Measurements from ENCODE around the gene ABHD12.

ABHD12 gene

DNA sequence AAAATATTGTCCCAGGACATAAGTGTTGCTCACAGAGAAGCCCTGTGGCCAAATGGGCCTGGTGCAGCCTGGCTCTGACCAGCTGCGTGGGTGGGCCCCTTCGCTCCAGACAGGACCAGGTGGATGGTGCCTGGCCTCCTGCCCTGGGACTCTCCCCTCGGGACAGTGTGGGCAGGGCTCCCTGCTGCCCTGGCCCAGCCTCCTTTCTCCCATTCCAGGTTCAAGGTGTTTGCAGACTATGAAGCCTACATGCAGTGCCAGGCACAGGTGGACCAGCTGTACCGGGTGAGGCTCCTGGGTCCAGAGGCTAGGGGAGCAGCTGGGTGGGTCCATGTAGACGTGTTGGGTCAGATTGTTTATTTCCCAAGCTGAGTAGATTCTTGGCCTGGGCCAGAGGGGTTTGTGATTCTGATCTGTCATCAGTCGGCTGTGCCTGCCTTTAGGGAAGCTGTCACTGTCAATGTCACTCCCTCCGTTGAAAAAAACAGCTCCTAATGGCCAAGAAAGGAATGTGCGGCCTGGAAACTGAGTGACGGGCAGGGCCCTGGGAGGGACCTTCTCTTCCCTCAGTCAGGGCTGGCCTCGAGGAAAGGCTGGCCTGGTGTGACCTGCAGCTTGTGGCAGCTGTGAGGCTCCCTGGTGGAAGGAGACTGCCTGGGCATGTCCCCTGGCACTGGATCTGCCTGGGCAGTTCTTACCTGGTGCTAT lies 95.1 kb downstream of the ABHD12 start:
- Mint-ChIP-seq H3K9me3 (no peaks in the 10 kb centered on the region), H3K36me3 (ENCODE audit: insufficient read depth) (peaks cover 10% of the 10 kb centered on the region), H3K4me1 (ENCODE audit: low read depth in 2 of 2) (peaks cover 0 to 2% of the 10 kb centered on the region in 2 donors), H3K27me3 (no peaks in the 10 kb centered on the region), H3K4me3 (no peak overlapping the region), H3K27ac (peak overlapping the region in 1 of 2 donors; percentile 41)
- ATAC-seq (replicated peaks) (no peak), DNase-seq (no peak)

DNA sequence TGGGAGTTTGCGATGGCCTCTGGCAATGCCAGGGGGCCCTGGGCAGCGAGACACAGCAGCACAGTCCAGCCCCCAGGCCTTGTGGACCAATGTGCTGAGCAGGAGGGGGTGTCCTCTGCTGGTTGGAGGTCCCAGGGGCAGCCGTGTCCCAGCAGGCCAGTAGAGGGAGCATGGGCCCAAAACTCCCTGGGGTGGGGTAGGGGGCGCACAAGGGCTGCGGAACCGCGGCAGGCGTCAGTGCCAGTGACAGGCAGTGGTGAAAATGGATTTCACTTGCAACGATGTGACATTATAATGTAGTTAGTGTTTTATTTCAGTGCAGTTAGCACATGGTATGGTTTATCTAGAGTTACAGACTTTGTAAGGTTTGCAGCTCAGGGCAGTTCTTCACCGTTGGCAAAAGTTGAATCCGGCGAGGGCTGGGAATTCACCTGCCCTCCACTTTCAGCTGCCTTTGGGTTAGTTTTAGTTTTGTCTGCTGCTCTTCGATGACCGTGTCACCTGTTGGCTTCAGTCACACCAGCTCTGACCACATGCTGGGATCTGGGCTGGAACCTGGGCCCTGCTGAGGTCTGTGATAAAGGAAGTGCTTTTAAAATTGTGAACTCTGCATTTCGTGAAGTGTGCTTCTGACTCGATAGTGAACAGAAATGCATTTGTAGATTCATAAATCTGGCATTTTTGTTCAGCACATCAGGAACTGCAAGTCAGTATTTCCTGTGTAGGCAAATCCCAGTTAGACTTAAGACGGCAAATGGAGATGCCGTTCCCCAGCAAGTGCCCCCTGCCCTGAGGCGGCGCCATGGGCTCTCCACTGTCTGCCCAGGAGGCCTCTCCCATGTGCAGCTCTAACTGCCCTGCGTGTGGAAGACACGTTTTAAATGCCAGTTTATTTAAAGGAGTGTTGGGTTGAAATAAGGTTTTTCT lies 95.9 kb downstream of the ABHD12 start:
- Mint-ChIP-seq H3K27ac (peak overlapping the region in 1 of 2 donors; percentile 41), H3K9me3 (no peaks in the 10 kb centered on the region)
- peak; percentile 80 for ATAC-seq (replicated peaks)

DNA sequence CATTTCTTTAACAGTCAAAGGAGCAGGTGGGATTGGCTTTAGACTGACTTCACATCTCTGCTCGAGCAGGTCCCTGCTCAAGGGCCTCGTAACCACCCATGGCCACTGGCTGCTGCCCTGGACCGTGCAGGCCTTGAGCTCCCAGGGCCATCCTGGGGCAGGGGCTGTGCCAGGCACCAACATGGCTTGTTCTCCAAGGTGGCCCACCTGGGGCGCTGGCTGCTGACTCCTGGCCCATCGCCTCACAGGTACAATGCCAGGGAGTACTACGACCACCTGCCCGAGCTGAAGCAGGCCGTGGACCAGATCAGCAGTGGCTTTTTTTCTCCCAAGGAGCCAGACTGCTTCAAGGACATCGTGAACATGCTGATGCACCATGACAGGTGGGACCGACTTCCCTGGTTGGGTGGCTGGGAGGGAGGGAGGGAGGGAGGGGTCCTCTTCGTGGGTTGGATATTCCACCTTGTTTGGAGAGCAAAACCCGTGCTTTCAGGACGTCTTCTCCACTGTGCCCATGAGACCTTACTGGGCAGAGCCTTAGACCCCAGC lies 96.7 kb downstream of the ABHD12 start:
- Mint-ChIP-seq H3K4me1 (ENCODE audit: low read depth in 2 of 2) (no peaks in the 10 kb centered on the region), H3K4me3 (no peak overlapping the region), H3K27ac (peak overlapping the region in 1 of 2 donors; percentile 22), H3K9me3 (no peaks in the 10 kb centered on the region), H3K36me3 (ENCODE audit: insufficient read depth) (peaks cover 5% of the 10 kb centered on the region), H3K27me3 (no peaks in the 10 kb centered on the region)
- no peak for DNase-seq
- ATAC-seq (replicated peaks): no peak

More for the DNA sequence above, 95.9 kb downstream of the ABHD12 start:
- H3K36me3 Mint-ChIP-seq (ENCODE audit: insufficient read depth): peaks cover 8% of the 10 kb centered on the region
- DNase-seq: peak; percentile 25 to 40 (median 29)
- H3K4me1 Mint-ChIP-seq (ENCODE audit: low read depth in 2 of 2): no peaks in the 10 kb centered on the region
- H3K27me3 Mint-ChIP-seq: no peaks in the 10 kb centered on the region
- no peak overlapping the region for H3K4me3 Mint-ChIP-seq

DNA sequence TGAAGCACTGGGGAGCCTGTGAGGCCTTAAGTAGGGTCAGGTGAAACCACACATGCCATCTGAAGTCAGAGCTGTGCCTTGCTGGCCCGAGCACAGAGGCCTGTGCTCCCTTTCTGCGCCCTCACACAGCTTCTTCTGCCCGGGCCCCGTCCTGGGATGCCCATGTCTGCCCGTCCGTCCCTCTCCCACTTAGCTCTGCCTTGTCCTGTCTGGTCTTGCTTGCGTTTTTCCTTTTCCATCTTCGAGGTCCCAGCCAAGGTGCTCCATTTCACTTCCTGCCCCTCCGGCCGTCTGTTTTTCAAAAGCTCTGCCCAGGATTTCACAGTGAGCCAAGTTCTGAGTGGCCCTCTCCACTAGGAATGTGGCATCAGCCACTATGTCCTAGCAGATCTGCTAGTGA lies 97.1 kb downstream of the ABHD12 start:
- Mint-ChIP-seq H3K9me3 (no peaks in the 10 kb centered on the region), H3K4me1 (ENCODE audit: low read depth in 2 of 2) (no peaks in the 10 kb centered on the region), H3K27ac (peak overlapping the region in 1 of 2 donors; percentile 22), H3K4me3 (no peak overlapping the region), H3K36me3 (ENCODE audit: insufficient read depth) (peaks cover 7% of the 10 kb centered on the region), H3K27me3 (no peaks in the 10 kb centered on the region)
- DNase-seq (no peak), ATAC-seq (replicated peaks) (no peak)

DNA sequence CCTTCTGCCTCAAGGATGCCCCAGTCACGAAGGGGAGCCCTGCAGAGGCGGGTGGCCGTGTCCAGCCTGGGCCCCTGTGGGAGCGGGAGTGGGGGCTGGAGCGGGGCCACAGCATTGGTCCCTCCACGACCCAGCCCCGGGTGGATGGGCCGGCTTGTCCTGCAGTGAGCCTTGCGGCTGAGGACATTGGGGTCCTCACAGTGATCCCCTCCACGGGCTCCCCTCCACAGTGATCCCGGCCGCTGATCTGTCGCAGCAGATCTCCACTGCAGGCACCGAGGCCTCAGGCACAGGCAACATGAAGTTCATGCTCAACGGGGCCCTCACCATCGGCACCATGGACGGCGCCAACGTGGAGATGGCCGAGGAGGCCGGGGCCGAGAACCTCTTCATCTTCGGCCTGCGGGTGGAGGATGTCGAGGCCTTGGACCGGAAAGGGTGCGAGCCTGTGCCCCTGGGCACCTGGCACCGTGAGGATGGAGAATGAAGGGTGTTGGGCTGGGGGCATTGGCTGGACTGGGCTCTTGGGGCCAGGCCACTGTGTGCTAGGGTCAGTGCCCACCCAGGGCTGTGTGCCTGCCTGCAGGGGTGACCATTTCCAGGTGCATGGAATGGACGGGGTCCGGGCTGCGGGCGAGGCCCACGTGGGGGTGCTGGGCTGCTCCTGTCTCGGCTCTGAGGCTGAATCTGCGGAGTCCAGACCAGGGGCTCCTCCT lies 98.3 kb downstream of the ABHD12 start:
- Mint-ChIP-seq H3K4me1 (ENCODE audit: low read depth in 2 of 2) (no peaks in the 10 kb centered on the region), H3K4me3 (no peak overlapping the region), H3K36me3 (ENCODE audit: insufficient read depth) (peaks cover 11% of the 10 kb centered on the region), H3K27ac (peak overlapping the region in 1 of 2 donors; percentile 19), H3K27me3 (no peaks in the 10 kb centered on the region), H3K9me3 (no peaks in the 10 kb centered on the region)
- ATAC-seq (replicated peaks): no peak
- no peak for DNase-seq

DNA sequence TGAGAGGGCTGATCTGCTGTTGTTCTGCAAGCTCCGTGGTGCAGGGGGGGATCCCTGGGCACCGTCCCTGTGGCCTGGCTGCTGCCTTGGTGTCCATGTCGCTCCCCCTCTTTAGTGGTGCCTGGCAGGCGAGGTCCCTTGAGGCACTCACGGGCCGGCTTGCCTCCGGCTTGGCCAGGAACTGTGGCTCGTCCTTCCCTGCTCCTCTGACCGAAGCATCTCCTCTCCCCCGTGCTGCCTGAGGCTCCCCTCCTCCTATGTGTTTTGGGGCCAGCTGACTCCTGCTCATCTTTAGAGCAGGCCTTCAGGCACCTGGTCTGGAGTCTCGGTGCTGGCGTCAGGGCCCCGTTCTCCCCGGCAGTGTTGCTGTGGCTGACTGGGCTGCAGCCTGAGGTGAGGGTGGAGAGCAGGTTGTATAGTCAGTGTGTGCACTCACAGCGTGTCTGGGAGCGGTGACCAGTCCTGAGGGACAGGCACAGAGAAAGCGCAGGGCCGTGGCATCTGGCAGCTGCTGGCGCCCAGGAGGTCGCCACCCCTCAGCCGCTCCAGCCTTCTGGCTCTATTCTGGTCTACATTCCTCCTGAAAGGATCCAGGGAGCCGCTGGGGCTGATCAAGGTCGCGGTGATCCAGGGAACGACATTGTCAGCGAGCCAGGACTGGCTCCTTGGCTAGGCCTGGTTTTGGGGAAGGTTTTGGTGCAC lies 99.1 kb downstream of the ABHD12 start:
- peak overlapping the region in 1 of 2 donors; percentile 49 for H3K27ac Mint-ChIP-seq
- ATAC-seq (replicated peaks) (no peak), DNase-seq (no peak)
- no peaks in the 10 kb centered on the region for H3K4me1 Mint-ChIP-seq (ENCODE audit: low read depth in 2 of 2)
- no peak overlapping the region for H3K4me3 Mint-ChIP-seq
- H3K36me3 Mint-ChIP-seq (ENCODE audit: insufficient read depth): peaks cover 12% of the 10 kb centered on the region
- no peaks in the 10 kb centered on the region for H3K9me3 Mint-ChIP-seq
- H3K27me3 Mint-ChIP-seq: no peaks in the 10 kb centered on the region

DNA sequence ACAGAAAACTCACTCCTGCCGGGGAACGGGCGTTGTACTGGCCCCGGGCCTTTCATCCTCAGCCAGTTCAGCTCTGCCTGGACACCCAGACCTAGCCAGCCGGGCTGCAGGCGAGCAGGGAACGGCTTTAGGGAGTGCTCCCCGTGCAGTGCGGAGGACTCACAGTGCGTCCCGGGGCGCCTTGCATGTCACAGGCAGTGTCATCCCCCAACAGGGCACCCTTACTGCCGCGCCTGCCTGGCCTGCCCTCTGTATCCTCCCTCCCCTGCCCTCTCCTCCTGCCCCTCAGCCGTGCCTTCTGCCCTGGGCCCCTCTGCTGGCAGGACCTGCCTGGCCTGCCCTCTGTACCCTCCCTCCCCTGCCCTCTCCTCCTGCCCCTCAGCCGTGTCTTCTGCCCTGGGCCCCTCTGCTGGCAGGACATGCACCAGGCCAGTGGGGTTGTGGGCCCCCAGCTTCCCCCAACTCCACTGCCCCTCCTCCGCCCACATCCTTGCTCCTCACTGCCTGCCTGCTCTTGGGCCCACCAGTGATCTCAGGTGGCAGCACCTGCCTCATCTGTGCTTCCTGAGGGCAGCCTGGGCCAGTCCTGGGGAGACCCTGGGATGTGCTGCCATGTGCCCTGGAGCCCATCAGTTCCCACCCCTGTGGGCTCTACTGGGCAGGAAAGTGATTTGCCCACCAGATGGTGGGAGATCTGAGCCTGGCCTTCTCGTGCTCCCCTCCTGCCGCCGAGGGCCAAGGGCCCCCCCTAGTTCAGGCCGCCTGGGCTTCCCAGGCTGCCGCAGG lies 99.8 kb downstream of the ABHD12 start:
- Mint-ChIP-seq H3K27ac (peak overlapping the region; percentile 17 to 49), H3K4me1 (ENCODE audit: low read depth in 2 of 2) (no peaks in the 10 kb centered on the region), H3K9me3 (no peaks in the 10 kb centered on the region), H3K27me3 (no peaks in the 10 kb centered on the region), H3K36me3 (ENCODE audit: insufficient read depth) (peaks cover 12% of the 10 kb centered on the region), H3K4me3 (no peak overlapping the region)
- ATAC-seq (replicated peaks) (no peak), DNase-seq (no peak)

DNA sequence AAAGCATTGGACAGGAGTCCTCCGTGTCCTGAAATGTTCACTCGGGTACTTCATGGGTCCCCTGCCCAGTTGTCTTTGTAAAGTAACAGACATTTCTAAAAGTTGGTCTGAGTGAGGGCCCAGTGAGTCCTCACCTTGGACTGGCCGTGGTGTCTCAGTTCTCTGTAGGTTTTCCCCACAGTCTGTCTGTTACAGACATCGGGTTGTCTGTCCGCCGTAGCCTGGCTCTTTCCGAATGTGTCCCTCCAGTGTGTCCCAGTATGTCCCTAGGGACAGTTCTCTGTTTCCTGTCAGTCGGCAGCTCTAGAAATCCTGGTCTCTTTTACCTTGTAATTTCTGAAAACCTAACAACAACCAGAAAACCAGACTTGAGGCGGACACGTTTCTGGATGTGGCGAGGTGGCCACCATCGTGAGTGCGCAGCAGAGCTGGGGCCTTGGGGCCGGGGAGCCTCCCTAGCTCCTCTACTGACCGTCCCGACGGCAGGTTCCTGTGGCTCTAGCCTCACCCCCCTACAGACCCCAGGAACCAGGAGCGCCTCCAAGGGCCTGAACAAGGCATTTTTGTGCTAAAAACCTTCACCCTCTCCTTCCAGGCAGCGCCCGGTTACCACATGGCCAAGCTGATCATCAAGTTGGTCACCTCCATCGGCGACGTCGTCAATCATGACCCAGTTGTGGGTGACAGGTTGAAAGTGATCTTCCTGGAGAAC lies 100.6 kb downstream of the ABHD12 start:
- ATAC-seq (replicated peaks): no peak
- H3K36me3 Mint-ChIP-seq (ENCODE audit: insufficient read depth): peaks cover 15% of the 10 kb centered on the region

DNA sequence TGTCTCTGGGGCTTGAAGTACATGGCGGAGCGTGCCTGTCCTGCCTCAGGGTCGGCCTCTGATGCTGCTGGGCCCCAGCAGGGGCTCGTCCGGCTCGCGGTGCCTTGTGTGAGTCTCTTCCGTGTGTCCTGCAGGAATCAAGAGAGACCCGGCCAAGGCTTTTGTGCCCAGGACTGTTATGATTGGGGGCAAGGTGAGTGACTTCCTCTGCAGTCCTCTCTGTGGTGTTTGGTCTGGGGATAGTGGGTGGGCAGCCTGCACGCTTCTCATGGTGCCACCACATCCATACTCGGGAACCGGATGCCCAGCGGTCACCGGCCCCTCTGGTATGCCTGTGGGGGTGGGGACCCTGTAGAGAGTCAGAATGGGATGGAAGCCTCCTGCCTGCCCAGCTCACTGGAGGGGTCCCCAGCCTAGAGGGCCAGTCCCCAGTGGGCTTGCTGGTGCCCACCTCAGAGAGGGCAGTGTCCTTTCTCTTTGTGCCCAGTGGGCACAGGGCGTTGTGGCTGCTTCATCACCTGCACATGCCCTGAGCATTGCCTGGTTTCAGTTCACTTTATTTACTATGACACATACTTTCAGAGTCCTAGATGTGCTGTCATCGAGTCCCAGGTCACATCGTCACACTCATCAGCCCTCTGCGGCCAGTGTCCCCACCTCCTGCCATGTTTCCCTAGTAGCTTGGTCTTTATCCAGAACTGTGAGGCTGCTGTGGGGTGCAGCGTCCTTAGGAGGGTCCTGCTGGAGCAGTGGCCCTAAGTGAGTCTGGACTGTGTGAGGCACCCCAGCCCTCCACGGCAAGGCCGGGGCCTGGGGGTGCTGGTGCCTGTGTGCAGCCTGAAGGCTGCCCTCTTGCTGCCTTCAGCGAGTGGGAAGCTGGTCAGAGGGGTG lies 102.1 kb downstream of the ABHD12 start:
- no peak overlapping the region for H3K4me3 Mint-ChIP-seq
- ATAC-seq (replicated peaks) (no peak), DNase-seq (no peak)
- H3K27ac Mint-ChIP-seq: peak overlapping the region in 1 of 2 donors; percentile 29
- H3K4me1 Mint-ChIP-seq (ENCODE audit: low read depth in 2 of 2): peaks cover 0 to 2% of the 10 kb centered on the region in 2 donors
- H3K36me3 Mint-ChIP-seq (ENCODE audit: insufficient read depth): peaks cover 20% of the 10 kb centered on the region
- H3K9me3 Mint-ChIP-seq: no peaks in the 10 kb centered on the region
- no peaks in the 10 kb centered on the region for H3K27me3 Mint-ChIP-seq

More for the DNA sequence above, 100.6 kb downstream of the ABHD12 start:
- no peak for DNase-seq
- no peaks in the 10 kb centered on the region for H3K9me3 Mint-ChIP-seq
- H3K4me1 Mint-ChIP-seq (ENCODE audit: low read depth in 2 of 2): no peaks in the 10 kb centered on the region
- H3K27ac Mint-ChIP-seq: peak overlapping the region in 1 of 2 donors; percentile 17
- no peak overlapping the region for H3K4me3 Mint-ChIP-seq
- no peaks in the 10 kb centered on the region for H3K27me3 Mint-ChIP-seq

DNA sequence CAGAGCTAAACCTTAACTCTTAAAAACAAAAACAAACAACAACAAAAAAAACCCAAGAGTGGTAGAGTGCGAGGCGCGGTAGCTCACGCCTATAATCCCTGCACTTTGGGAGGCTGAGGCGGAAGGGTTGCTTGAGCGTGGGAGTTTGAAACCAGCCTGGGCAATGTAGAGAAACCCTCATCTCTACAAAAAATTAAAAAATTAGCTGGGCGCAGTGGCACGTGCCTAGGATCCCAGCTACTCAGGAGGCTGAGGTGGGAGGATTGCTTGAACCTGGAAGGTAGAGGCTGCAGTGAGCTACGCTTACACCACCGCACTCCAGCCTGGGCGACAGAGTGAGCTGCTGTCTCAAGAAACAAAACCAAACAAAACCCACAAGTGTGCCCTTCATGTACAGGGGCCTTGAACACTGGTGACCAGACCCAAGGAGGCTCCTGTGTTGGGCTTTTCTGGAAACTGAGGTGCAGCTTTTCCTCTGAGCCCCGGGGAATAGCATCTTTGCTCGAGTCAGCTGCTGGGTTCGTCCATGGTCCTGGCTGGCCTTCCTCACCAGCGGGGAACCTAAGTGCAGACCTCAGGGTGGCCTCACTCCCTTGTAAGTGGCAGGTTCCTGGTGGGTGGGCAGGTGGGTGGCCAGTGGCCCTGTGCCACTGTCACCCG lies 102.9 kb downstream of the ABHD12 start:
- Mint-ChIP-seq H3K36me3 (ENCODE audit: insufficient read depth) (peaks cover 20% of the 10 kb centered on the region), H3K27ac (peak overlapping the region in 1 of 2 donors; percentile 74), H3K4me3 (no peak overlapping the region), H3K9me3 (no peaks in the 10 kb centered on the region), H3K27me3 (no peaks in the 10 kb centered on the region), H3K4me1 (ENCODE audit: low read depth in 2 of 2) (peaks cover 0 to 2% of the 10 kb centered on the region in 2 donors)
- DNase-seq (no peak), ATAC-seq (replicated peaks) (no peak)

Data from effector memory CD8-positive, alpha-beta T cell (primary cell).